Inflammatory macrophage treated with lipopolysaccharide for 4 hours (primary cell): Measurements from ENCODE around the gene HMGXB3.
A peak's percentile ranks its signal among the peaks of the same experiment; 100 is the strongest.
"Not testable (repeated sequence)": the region's sequence is repeated elsewhere in the genome, so short reads cannot be mapped to it uniquely, and the experiment has no call there.

Experiments used
- DNase-seq: peaks from one replicate; pipeline ENCODE4 v3.0.0-alpha.2; 2020

The HMGXB3 gene

GRCh38 chr5:150022681-150023080 is 22.1 kb downstream of the HMGXB3 start:
- no peak for DNase-seq

GRCh38 chr5:150023136-150023535 is 22.6 kb downstream of the HMGXB3 start:
- DNase-seq = peak; percentile 34

GRCh38 chr5:150024346-150024984 is 23.9 kb downstream of the HMGXB3 start:
- peak; percentile 13 for DNase-seq

DNA sequence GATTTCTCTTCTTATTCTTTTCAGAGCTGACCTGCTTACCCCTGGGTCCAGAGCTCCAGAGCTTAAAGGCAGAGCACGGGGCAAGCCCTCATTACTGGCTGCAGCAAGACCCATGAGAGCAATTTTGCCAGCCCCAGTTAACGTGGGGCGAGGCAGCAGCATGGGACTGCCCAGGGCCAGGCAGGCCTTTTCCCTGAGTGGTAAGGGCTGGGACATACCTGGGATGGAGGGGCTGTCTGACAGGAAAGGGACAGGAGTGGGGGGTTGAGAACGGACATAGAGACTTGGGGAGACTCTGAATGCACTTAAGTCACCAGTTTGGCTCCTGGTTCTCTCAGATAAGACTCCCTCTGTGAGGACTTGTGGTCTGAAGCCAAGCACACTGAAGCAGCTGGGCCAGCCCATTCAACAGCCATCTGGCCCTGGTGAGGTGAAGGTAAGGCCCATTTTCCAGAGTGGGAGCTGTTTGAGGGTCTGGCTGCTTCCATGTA is 26.2 kb downstream of the HMGXB3 start:
- DNase-seq = no peak

DNA sequence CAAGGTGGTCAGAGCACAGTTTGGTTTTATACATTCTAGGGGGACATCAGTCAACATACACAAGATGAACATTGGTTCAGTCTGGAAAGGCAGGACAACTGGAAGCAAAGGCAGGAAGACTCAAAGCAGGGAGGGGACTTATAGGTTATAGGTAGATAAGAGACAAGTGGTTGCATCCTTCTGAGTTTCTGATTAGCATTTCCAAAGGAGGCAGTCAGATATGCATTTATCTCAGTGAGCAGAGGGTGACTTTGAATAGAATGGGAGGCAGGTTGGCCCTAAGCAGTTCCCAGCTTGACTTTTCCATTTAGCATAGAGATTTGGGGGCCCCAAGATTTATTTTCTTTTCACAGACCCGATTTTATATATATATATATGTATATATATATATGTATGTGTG is 27.5 kb downstream of the HMGXB3 start:
- not testable (repeated sequence) for DNase-seq

DNA sequence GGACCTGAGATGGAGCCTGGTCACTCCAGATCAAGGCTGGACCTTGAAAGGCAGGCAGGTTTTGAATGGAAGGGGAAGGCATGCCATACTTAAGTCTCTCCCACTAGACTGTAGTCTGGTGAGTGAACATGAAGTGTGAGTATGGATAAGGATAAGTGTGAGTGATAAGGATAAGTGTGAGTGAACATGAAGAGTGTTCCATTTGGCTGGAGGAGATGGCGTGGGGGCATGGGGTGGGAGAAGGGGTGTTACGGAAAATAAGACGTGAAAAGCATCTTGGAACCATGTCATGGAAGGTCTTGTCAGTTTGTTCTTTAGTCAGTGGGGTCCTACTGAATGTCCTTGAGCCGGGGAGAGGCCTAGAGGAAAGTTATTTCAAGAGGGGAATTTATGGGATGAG is 32.8 kb downstream of the HMGXB3 start:
- DNase-seq = no peak

DNA sequence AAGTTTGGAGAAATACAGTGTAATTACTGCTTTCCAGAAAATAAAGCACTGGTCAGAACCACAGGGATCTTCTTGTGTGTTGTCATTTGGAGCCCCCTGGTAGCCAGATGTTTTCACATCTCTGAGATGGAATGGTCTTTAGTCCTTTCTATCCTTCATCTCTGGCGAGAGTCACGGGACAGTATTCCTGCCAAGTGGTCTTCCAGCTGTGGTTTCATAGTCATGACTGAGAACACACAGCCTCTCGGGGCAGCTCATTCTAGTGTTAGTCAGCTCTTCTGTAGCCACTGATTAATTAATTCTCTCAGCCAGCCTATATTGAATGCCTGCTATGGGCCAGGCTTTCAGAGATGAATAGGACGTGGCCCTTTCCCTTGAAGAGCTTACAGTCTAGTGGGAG is 34.1 kb downstream of the HMGXB3 start:
- no peak for DNase-seq

DNA sequence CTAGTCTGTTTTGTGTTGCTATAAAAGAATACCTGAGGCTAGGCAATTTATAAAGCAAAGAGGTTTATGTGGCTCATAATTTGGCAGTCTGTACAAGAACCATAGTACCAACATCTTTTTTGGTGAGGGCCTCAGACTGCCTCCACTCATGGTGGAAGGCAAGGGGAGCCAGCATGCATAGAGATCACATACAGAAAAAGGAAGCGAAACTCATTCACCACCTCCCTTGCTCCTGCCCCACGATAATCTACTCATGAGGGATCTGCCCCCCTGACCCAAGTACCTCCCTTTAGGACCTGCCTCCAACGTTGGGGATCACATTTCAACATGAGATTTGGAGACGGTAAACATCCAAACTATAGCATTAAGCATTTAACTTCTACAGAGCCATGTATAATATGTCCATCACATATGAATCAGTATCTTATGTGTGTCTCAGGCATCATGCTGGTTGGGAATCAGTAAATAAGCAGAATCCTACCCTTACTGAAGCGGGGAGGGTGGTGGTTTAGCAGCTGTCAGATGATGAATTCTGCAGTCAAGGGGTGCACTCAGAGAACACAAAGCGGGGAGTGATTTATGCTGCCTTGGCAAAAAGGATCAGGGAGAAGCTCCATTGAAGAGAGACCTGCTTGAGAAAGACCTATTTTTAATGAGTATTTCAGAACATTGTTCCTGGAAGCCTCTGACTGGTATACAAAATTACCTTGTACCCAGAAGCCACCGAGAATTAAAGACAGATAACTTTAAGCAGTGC is 34.8 kb downstream of the HMGXB3 start:
- DNase-seq = peak; percentile 40

DNA sequence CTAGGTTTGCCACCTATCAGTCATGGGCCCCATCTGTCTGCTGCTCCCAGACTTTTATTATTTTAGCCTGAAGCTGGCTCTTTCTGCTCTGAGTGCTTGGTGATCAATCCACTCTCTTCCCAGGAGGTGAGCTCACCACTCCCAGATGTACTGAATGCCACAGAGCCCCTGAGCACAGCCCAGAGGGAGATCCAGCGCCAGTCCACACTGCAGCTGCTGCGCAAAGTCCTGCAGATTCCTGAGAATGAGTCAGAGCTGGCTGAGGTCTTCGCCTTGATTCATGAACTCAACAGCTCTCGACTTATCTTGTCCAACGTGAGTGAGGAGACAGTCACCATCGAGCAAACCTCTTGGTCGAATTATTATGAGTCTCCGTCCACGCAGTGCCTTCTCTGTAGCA is 36.0 kb downstream of the HMGXB3 start:
- no peak for DNase-seq

- no peak for DNase-seq
Measured at GRCh38 chr5:150038547-150038946, 38.0 kb downstream of the HMGXB3 start.

- DNase-seq = no peak
Measured at GRCh38 chr5:150042459-150042858, 41.9 kb downstream of the HMGXB3 start.

DNA sequence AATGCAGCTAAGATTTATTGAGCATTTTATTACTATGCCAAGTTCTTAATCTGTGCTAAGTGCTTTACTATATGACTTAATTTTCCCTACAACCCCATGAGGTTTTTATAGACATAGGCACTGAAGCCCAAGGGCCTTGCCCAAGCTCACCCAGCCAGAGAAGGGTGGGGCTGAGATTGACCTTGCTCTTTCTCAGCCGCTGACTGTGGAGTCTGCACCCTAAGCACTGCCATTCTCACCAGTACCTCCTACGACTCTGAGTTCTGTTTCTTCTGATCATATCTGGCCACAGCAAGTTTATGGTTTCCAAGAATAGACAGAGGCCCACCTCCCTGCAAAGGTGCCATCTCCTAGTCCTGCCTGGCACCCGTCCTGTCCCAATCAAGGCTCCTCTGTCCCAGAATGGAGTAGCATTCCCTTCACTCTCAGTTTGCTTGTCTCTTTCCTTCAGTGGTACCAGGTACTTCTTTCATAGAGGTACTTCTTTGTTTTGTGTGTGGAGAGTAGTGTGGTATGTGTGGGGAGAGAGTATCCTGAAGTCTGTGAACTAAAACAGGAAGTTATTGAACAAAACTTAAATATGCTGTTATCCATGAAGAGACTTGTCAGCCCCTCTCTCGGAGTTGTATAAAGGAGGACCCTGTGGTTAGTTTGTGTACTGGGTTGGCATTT is 43.3 kb downstream of the HMGXB3 start:
- DNase-seq = no peak

DNA sequence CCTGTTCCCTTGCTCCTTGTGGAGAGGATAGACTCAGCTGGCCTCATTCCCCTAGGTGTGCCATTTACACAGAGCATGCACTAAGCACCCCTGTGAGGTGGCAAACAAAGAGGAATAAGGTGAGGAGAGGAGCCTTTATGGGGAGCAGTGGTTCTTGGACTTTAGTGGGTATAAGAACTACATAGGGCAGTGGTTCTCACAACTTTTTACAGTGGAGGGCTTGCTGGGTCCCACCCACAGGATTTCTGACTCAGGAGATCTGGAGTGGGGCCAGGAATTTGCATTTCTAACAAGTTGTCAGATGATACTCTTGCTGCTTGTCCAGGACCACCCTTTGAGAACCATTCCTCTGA is 43.8 kb downstream of the HMGXB3 start:
- no peak for DNase-seq

GRCh38 chr5:150044712-150045111 is 44.2 kb downstream of the HMGXB3 start:
- no peak for DNase-seq

DNA sequence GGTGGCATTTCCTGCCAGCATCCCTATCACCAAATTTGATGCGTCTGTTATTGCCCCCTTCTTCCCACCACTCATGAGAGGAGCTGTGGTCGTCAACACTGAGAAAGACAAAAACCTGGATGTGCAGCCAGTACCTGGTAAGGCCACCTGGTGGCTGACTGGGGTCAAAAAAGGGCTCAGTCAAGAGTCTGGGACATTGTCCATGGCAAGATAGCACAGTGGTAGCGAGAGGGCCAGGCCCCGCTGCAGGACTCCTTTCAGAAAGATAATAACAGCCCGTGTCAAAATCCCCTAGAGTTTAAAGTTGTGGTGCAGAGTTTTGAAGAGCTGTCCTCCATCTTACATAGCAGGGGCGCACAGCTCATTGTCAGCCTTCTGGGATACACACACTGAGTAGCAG is 45.0 kb downstream of the HMGXB3 start:
- no peak for DNase-seq

DNA sequence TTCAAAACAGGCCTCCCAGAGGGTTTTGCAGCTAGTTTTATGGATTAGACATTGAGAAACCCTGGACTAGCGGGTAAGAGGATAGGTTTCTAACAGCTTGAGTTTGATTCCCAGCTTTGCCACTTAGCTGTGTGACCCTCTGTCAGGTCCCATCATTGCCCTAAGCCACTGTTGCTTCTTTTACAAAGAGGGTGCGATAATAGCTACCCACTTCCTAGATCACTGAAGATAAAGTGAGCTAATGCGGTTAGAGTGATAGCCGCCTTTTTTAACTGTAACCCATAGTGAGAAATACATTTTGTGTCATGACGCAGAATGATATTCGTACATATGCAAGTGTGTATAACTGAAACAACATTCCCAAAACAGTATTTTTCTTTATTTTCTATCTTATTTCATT is 45.5 kb downstream of the HMGXB3 start:
- no peak for DNase-seq

DNA sequence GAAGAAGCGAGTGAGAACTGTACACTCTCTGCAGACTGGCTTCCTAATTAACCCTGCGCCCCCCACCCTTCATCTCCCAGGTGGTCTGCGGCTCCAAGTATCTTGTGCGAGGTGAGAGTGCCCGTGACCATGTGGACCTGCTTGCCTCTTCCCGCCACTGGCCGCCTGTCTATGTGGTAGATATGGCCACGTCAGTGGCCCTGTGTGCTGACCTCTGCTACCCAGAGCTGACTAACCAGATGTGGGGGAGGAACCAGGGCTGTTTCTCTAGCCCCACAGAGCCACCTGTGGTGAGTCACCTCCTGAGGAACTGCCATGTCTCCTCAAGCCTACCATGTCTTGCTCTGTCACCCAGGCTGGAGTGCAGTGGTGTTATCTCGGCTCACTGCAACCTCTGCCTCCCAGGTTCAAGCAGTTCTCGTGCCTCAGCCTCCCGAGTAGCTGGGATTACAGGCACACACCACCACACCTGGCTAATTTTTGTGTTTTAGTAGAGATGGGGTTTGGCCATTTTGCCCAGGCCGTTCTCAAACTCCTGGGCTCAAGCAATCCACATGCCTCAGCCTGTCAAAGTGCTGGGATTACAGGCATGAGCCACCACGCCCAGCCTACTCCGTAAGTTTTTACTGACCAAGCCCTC is 49.8 kb downstream of the HMGXB3 start:
- peak; percentile 46 for DNase-seq

GRCh38 chr5:150051657-150052195 is 51.2 kb downstream of the HMGXB3 start:
- no peak for DNase-seq

- peak; percentile 11 for DNase-seq
Measured at GRCh38 chr5:150052226-150052955, 51.9 kb downstream of the HMGXB3 start.

DNA sequence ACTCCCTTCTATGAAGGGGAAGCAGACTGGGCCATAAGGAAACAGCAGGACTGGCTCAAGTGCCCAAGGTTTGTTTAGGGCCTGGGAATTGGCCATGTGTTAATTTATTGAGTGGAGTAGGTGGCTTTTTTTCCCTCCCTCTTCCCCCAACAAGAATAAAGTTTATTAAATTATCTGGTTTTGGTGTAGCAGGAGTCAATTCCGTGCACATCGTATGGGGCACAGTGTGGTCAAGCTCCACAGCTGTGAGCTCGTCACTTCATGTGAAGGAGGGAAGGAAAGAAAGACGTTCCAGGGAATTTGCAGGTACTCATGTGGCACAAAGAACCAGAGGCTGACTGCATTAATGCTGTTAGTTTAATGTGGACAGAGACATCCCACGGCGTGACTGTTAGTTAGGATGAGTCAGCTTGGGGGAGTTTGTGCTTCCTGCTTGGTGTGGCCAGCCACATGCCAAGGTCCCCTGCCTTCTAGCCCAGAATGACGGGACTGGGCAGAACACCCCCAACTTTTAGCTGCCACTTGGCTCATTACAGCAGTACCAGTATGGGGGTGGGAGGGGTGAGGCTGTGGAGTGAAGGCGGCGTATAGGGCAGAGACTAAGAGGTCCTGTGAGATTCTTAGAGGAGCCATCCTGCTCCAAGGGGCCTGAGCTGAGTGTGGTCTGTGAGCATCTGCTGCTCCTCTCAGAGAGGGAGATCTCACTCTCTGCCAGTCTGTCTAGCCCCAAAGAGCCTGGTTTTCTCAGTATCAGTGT is 52.6 kb downstream of the HMGXB3 start:
- DNase-seq = peak; percentile 89

- no peak for DNase-seq
Measured at GRCh38 chr5:150053713-150054392, 53.3 kb downstream of the HMGXB3 start.
